Mucosa of descending colon (tissue), 3 donors: ENCODE results near the gene SYCE1. TPM values are rescaled to one million over a fixed set of nuclear protein-coding genes. Genes with fewer than 3 reads are reported as not detected.
A peak's percentile ranks its signal among the peaks of the same experiment; 100 is the strongest.

Experiments used
- ATAC-seq: fragments of 200-7000 bp; cut with Tn5 transposase; one replicate; pipeline ENCODE4 v1.9.1; 2020; ENCODE audit warnings: mild to moderate bottlenecking, moderate library complexity
- DNase-seq, 3 donors: peaks; one replicate each; pipeline ENCODE4 v3.0.0-alpha.2; 2020
- H3K36me3 ChIP-seq: fragments of 200-600 bp; one replicate; pipeline ENCODE4 v1.8.0; 2021; ENCODE audit warnings: low read depth, mild to moderate bottlenecking
- H3K4me1 ChIP-seq: fragments of 200-600 bp; one replicate; pipeline ENCODE4 v1.8.0; 2021; ENCODE audit warnings: low read depth, mild to moderate bottlenecking
- H3K4me3 ChIP-seq: fragments of 200-600 bp; one replicate; pipeline ENCODE4 v1.8.0; 2021; ENCODE audit warnings: mild to moderate bottlenecking
- H3K9me3 ChIP-seq: fragments of 200-600 bp; one replicate; pipeline ENCODE4 v1.8.0; 2021; ENCODE audit warnings: mild to moderate bottlenecking
- CTCF ChIP-seq: fragments of 200-600 bp; IDR thresholded peaks from one replicate; pipeline ENCODE4 v1.8.0; 2022; ENCODE audit warnings: antibody characterized with exemption, mild to moderate bottlenecking
- intact Hi-C, 2 donors: fragments of 100-400 bp; cut with DNase I in 1 of 2; cut with micrococcal nuclease in 1 of 2; formaldehyde crosslinking; loops; one replicate each; pipeline versions ENCODE4 v1.11.0 to v1.11.1; 2022; cut with DNase I, micrococcal nuclease
- total RNA-seq, 3 donors: library from RNA; stranded (reverse); fragmentation: NEBNext Ultra II Directional in 2 of 3; extraction: Animal tissue kit (Norgen Biotek cat#: 25700) in 2 of 3; gene quantifications; one replicate each; pipeline versions ENCODE4 v1.2.1 to v1.2.4, GENCODE V29; 2021 to 2023
- donor health status: DM: no; HTN: no; CAD: no; lungs with moderate emphysema.
- donor health status: DM: no; HTN: no; CAD: no.
- donor health status: DM: no; HTN: yes; CAD: no.

SYCE1 gene
- total RNA-seq, 3 donors from 2014 or later, result 0.20 to 0.51 TPM; not detected in 1

GRCh38 chr10:133534417-133534816, 31.0 kb downstream of the SYCE1 start:
- intact Hi-C loops, result no loop called here
- ATAC-seq, result no peak

GRCh38 chr10:133532871-133533270, 32.5 kb downstream of the SYCE1 start:
- ATAC-seq (no peak), DNase-seq (no peak)
- no peak overlapping the region for H3K4me3 ChIP-seq
- H3K36me3 ChIP-seq, result no peaks in the 10 kb centered on the region
- H3K4me1 ChIP-seq, result no peaks in the 10 kb centered on the region
- H3K9me3 ChIP-seq, result no peaks in the 10 kb centered on the region
- no peak for TF ChIP-seq CTCF
- intact Hi-C loops, result no loop called here

More at GRCh38 chr10:133534417-133534816, 31.0 kb downstream of the SYCE1 start:
- TF ChIP-seq CTCF, result no peak
- DNase-seq, result no peak
- Histone ChIP-seq H3K4me3 (no peak overlapping the region), H3K9me3 (no peaks in the 10 kb centered on the region), H3K36me3 (no peaks in the 10 kb centered on the region), H3K4me1 (no peaks in the 10 kb centered on the region)

- Histone ChIP-seq H3K36me3 (no peaks in the 10 kb centered on the region), H3K4me1 (no peaks in the 10 kb centered on the region), H3K9me3 (no peaks in the 10 kb centered on the region), H3K4me3 (no peak overlapping the region)
- DNase-seq, result no peak
- TF ChIP-seq CTCF, result no peak
- intact Hi-C loops, result no loop called here
- no peak for ATAC-seq
Measured at GRCh38 chr10:133530506-133530905, 34.9 kb downstream of the SYCE1 start.

GRCh38 chr10:133529576-133529946, 35.8 kb downstream of the SYCE1 start:
- no peaks in the 10 kb centered on the region for H3K36me3 ChIP-seq
- no peak for DNase-seq
- TF ChIP-seq CTCF, result no peak
- no peak for ATAC-seq
- intact Hi-C loops, result no loop called here
- no peaks in the 10 kb centered on the region for H3K4me1 ChIP-seq
- no peaks in the 10 kb centered on the region for H3K9me3 ChIP-seq
- no peak overlapping the region for H3K4me3 ChIP-seq

GRCh38 chr10:133528845-133529575, 36.4 kb downstream of the SYCE1 start:
- Histone ChIP-seq H3K4me3 (no peak overlapping the region), H3K36me3 (no peaks in the 10 kb centered on the region), H3K4me1 (no peaks in the 10 kb centered on the region), H3K9me3 (peaks cover 3% of the 10 kb centered on the region)
- peak; percentile 32 for ATAC-seq
- peak in 1 of 3 donors; percentile 5 for DNase-seq
- TF ChIP-seq CTCF, result no peak
- intact Hi-C loops, result no loop called here
